GM19351 (cell line): ENCODE data around the gene FOXL1.

ENCODE experiments used
- ATAC-seq: cut with Tn5 transposase; IDR thresholded peaks from one replicate; pipeline ENCODE4 v1.9.1; 2021; ENCODE audit warnings: mild to moderate bottlenecking, moderate library complexity; ENCODE audit not compliant: unreplicated experiment

FOXL1 gene

DNA sequence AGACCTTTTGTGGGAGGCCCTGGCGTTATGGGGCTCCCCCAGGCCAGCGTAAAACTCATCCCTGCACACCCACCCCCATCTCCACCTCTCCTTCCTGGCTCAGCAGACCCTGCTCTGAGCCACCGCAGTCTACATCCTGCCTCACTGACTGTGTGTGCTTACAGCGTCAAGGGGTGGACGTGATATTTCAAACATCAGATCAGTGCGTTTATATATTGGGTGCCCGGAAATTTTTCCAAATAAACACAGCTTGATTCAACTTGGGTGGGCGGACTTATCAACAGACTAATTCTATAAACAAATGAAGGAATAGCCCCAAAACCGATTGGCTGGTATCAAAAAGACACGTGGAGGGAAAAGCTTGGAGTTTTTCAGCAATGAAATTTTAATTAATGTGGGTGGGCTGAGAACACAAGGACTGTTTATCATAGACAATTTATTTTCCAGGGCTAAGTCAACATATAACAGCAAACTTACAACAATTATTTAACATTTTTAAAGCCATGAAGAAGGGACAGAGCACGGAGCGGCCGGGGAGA lies at the start of gene FOXL1:
TSS of gene FOXL1 (plus strand) at position 489 of the 539 bp plus-strand sequence. CDS start 175 bp downstream, outside the sequence.
- no peak for ATAC-seq

- ATAC-seq = no peak
Observed at GRCh38 chr16:86529160-86529559, 49.2 kb upstream of the FOXL1 start.

DNA sequence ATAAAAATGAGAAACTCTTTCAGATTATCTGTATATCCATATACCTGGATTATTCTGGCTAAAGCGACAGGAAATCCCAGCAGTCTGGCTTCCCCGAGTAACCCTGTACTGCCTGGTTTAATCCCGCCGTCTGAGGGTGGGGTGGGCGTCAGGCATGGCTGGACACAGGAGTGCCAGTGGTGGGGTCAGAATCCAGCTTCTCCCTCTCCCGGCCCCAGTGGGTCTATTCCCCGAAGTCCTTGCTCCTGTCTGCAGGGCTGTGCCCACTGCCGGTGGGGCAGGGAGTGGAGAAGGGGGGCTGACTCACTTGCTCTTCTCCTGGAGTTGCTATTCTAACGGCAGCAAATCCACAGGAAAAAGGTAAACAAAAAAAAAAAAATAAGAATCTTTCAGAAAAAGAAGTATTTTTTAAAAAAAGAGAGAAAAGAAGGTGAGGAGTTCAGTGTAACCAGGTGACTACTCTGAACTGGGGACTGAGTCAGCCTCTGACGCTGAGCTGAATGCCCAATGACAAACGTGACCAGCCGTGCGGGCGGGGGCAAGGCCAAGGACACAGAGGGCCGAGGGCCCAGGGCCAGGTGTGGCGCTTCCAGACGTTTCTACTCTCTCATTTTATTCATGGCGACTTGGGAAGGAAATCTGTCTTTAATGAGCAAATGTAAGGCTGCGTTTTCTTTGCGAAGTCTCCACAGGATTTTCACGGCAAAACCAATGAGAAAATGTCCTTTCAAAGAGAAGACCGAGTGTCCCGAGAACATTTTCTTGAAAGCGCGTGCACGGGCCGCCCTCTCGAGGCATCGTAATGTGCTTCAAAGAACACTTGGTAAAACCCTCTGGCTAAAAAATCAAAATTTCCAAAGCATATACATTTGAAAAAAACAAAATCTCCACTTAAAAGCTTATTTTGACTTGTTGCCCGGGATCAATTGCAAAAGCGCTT lies 47.8 kb upstream of the FOXL1 start:
- no peak for ATAC-seq

- no peak for ATAC-seq
Observed at GRCh38 chr16:86531191-86531545, 47.2 kb upstream of the FOXL1 start.

DNA sequence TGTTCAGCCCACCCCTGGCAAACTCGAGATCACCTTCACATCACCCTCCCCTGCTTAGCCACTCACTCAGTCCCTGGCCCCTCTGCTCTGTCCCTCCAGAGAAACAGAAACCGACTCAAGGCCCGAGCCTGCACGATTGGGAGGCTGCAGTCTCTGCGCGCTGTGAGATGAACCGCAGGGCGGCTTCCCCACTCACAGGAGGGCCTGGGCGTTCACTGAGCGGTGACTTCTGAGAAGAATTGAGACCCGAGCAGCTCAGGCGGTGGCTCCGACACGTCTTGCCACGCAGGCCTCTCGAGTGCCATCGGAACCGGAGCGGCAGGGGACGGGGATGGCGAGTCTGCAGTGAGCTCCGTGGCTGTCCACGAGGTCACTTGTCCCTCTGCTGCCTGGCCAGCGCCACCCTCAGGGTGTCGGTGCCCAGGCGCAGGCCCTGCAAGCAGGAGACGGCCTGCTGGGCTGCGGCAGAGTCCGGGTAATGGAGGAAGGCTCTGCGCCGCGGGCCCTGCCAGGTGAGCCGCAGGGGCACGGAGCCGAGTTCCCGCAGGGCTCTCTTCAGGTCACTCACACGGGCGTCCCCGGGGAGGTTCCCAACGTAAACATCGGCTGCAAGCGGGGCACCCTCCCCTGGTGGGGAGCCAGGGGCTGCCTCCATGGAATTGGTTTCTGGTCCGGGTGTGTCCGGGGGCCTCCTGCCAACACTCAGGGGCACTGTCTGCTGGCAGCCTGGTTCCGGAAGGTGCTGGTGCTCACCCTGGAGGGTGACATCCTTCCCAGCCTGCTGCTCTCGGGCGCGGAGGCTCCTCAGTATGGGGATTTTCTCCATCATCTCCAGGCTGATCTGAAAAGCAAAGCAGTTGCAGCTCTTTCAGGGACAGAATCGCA lies 46.5 kb upstream of the FOXL1 start:
- no peak for ATAC-seq

GRCh38 chr16:86532526-86532815 lies 45.9 kb upstream of the FOXL1 start:
- no peak for ATAC-seq

DNA sequence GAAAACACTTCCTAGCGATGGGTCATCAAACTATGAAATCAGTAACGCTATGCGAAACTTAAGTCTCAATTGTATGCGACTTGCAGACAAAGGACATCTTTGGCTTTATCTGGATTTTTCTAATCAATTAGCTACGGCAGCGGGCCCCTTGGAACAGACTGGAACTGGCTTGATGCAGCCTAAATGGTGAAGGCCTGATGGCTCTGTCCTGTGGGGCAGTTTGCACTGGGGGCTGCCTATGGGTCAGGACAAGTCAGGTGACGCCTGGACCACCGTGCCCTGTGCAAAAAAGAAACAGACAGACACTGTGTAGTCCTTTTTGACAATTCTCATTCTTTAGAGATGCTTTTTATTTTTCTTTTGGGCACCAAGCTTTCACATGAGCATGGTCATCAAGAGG lies 45.3 kb upstream of the FOXL1 start:
- no peak for ATAC-seq

GRCh38 chr16:86533767-86534351 lies 44.5 kb upstream of the FOXL1 start:
- ATAC-seq = no peak

GRCh38 chr16:86534779-86535615 lies 43.4 kb upstream of the FOXL1 start:
- ATAC-seq = no peak

- ATAC-seq = no peak
Observed at GRCh38 chr16:86536621-86537020, 41.7 kb upstream of the FOXL1 start.

GRCh38 chr16:86537486-86537885 lies 40.9 kb upstream of the FOXL1 start:
- ATAC-seq = no peak

GRCh38 chr16:86538196-86538780 lies 40.1 kb upstream of the FOXL1 start:
- no peak for ATAC-seq

DNA sequence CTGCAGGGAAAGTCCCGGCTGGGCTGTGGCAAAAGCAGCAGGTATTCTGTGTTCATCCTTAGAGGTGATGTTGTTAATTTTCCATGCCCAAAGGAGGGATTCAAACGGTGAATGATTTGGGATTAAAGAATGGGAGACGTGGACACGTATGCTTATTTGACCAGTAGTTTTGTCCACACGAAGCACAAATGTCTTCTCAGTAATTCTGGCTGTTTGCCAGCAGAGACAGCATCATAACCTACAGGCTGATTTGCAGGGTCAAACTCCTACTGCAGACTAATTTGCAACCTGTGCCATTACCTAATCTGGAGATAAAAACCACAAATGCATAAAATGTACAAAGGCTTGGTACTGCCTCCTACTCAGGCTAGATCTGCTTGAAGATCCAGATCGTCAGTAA lies 37.5 kb upstream of the FOXL1 start:
- no peak for ATAC-seq

GRCh38 chr16:86541560-86541959 lies 36.8 kb upstream of the FOXL1 start:
- no peak for ATAC-seq

DNA sequence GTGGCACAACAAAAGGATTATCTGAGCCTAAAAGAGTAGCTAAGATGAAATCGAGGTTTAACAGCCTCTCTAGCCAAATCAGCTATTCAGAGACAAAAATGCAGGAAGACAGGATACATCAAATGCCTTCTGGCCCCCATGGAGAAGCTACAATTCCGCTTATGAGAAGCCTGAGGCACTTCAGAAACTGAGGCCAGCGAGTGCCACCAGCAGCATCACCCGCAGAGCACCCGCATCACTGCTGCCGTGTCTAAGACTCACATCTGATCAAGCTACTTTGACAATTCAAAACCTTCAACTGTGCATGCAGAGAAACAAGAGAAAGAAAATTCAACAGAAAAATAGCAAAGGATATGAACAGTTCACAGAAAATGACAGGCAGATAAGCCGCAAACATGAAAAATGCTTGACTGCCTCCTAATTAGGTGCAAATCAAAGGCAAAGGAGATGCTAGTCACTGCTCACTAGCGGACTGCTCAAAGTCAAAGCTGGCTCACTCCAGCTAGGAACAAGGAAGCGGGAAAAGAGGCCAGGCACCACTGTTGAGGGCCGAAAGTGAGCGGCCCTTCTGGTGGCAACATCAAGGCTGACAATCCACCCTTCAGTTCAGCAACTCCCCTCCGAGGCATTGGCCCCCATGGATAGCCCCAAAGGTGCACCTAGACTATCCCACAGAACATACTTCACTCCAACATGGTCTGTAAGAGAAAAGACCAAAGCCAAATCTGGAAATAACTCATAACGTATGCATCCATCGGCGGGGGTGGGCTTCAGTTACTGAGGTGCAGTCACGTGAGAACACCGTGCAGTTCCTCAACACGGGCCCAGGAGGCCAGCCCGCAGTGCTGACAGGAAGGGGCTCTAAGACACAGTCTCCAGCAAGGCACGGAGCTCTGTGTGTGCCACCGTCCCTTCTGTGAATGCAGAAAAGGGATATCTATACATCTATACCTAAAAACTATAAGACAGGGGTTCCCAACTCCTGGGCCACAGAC lies 35.3 kb upstream of the FOXL1 start:
- no peak for ATAC-seq

DNA sequence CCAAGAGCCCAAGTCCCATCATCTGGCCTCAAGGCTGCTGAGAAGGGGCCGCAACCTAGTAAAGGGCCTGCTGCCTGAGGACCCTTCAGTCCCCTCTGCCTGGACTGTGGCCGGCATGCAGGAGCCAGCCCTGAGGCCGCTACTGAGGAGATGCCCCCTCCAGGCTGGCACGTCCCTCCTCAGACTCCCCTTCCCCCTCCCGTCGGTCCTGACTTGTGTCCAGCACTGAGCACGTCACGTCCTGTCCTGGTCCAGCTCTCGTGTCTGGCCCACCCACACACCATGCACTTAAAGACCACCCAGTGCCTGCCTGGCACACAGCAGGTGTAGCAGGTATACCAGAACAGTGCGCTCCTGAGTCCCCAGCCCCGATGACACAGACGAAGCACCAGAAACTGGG lies 32.9 kb upstream of the FOXL1 start:
- ATAC-seq = no peak

DNA sequence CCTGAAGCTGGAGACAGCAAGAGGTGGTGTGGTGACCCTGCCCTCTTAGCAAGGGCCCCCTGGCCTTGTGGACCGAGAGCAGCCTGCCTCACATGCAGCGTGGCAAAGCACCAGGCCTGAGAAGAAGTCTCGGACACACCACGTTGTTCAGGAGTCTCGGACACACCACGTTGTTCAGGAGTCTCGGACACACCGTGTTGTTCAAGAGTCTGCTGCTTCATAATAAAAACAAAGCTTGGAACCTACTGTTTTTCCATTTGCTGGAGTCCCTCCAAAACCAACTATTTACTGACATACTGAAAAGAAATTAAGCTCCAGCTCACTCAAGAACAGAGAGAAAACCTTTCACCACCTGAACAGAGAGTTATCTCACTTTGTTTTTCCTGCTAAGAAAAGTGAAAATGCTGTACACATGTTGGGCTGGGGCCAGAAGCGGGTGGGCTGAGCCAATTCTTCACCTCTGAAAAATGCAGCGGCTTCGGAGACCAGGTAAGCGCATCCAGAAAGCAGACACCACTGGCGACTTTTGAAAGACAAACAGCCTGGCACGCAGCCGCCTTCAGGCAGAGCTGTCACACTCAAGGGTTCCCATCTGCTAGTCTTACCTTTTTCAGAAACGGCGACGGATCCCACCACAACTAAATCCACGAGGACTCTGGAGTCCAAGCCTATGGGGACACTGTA lies 32.3 kb upstream of the FOXL1 start:
- no peak for ATAC-seq

DNA sequence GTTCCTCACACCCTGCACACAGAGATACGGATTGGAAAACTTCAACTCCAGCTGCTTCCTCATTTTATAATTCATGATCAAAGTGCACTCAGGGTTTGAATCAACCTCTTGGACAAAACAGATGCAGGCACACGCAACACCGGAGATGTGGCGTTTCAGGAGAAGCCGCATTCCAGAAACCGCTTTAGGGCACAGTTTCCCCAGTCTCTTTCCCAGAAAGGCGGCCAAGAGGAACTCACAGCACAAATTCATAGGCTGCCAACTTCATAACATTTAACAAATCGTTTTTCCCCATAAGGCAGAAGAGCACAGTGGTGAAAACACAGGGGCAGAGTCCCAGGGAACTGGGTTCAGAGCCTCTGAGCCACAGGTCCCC lies 31.7 kb upstream of the FOXL1 start:
- no peak for ATAC-seq
